GM12892 (cell line): ENCODE measurements around the gene LAMP1.
"Not testable (repeated sequence)": the region's sequence is repeated elsewhere in the genome, so short reads cannot be mapped to it uniquely, and the experiment has no call there.

Experiments
- DNase-seq: peaks from one replicate; pipeline ENCODE4 v3.0.0; 2011; ENCODE audit not compliant: insufficient read length
- FAIRE-seq: peaks from 2 replicates; lab custom pipeline; 2011; peaks lifted over from hg19 to GRCh38; lab: Jason Lieb, UNC
- POLR2A ChIP-seq: IDR thresholded peaks from 2 replicates; pipeline ENCODE4 v1.6.1; 2011; ENCODE audit warnings: low read depth, low read length, control low read depth
- POLR2AphosphoS5 ChIP-seq: IDR thresholded peaks from 2 replicates; pipeline ENCODE4 v1.6.1; 2011; ENCODE audit warnings: low read depth, low read length, control low read depth
- TAF1 ChIP-seq: IDR thresholded peaks from 2 replicates; pipeline ENCODE4 v1.6.1; 2011; ENCODE audit warnings: low read depth, mild to moderate bottlenecking, control low read depth, low read length, borderline replicate concordance

The LAMP1 gene

DNA sequence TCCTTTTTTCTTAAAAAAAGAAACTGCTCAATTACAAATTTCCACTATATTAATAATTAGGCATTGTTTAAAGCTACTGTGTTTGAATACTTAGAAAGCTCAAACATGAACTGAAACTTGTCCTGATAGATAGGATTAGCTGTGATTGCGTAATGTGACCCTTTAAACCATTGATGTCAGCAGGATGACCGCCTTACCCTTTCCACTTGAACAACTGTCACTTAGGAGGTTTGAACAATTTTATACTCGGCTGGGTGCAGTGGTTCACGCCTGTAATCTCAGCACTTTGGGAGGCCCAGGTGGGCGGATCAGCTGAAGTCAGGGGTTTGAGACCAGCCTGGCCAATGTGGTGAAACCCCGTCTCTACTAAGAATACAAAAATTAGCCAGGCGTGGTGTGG lies 2.9 kb downstream of the LAMP1 start:
- no peak for DNase-seq
- no peak for TF ChIP-seq POLR2A
- TF ChIP-seq TAF1, result no peak
- no peak for FAIRE-seq

DNA sequence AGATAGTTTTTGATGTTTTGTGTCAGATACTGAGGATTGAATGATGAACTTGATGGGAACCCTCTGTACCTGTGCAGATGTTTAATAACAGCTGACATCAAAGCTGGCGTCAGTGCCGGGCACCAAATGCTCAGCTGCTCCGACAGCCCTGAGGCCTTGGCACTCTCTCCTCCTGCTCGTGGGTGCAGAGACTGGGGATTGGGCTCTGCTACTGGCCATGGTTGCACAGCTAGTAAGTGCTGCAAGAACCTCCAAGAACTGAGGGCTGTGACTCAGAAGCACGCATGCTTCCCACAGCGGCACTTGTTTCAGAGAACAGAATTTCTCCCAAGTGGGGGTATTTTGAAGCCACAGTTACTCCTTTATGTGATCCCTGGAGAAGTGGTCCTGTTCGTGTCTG lies 5.9 kb downstream of the LAMP1 start:
- no peak for TF ChIP-seq POLR2A
- TF ChIP-seq POLR2AphosphoS5, result no peak
- TF ChIP-seq TAF1, result no peak
- FAIRE-seq, result no peak
- no peak for DNase-seq

DNA sequence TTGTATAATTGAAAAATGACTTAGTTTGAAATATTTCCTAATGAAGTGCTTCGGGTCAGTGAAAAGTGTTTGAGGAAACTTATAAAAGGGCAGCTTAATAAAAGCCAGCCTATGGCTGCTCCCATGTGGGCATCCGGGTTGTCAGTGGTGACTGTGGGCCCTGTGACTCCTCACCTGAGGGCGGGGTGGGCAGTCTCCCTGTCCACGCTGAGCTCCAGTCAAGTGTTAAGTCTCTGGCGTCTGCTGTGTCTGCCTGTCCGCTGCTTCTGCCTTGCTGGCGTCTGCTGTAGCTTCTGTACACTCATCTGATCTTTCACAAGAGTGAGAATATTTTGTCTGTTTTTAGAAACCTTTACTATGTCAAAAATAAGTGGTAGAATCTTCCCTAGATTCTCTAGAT lies 7.1 kb downstream of the LAMP1 start:
- FAIRE-seq (no peak), DNase-seq (no peak)
- TF ChIP-seq POLR2A, result no peak
- TF ChIP-seq TAF1, result no peak
- no peak for TF ChIP-seq POLR2AphosphoS5

DNA sequence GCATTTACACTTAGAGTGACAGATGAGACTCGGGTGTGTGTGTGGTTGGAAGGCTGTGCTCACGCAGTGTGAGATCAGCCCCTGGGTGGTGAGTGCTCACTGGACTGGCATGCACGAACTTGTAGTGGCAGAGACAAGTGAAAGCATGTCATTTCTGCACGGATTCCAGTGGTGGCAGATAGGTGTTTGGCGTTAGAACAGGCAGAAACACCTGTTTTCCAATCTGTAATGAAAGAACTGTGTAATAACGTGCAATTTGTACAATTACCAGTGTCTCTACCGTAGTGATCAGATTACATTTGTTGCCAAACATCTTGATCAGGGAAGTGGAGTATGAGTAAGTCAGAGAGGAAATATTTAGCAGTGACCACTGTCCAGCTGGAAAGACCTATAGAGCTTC lies 8.2 kb downstream of the LAMP1 start:
- FAIRE-seq, result no peak
- TF ChIP-seq POLR2AphosphoS5 (no peak), TAF1 (no peak), POLR2A (no peak)

DNA sequence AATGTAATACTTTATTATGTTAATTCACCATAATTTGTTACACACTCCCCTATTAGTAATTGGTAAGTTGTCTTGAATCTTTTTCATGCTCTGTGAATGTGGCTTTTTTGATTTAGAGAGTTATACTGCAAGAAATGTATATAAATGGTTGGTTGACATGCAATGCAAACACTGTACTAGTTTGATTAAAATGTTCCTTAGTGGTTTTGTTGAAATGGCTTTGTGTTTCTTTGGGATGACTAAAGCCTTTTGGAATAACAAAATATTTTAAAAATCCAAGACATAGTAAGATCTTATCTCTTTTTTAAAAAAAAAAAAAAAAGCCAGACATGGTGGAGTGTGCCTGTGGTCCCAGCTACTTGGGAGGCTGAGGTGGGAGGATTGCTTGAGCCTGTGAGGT lies 10.5 kb downstream of the LAMP1 start:
- DNase-seq (no peak), FAIRE-seq (no peak)
- no peak for TF ChIP-seq TAF1
- TF ChIP-seq POLR2AphosphoS5, result no peak
- no peak for TF ChIP-seq POLR2A

More for the DNA sequence above, 8.2 kb downstream of the LAMP1 start:
- no peak for DNase-seq

DNA sequence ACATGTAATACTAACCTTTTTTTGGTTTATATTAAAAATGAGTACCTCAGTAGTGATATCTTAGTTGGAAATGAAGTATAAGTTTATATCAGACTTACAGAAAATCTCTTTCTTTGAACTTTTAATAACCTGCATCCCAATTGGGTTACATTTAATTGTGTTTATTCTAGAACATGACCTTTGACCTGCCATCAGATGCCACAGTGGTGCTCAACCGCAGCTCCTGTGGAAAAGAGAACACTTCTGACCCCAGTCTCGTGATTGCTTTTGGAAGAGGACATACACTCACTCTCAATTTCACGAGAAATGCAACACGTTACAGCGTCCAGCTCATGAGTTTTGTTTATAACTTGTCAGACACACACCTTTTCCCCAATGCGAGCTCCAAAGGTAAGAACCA lies 12.4 kb downstream of the LAMP1 start:
- no peak for FAIRE-seq
- TF ChIP-seq TAF1 (no peak), POLR2A (no peak), POLR2AphosphoS5 (no peak)
- DNase-seq, result no peak

DNA sequence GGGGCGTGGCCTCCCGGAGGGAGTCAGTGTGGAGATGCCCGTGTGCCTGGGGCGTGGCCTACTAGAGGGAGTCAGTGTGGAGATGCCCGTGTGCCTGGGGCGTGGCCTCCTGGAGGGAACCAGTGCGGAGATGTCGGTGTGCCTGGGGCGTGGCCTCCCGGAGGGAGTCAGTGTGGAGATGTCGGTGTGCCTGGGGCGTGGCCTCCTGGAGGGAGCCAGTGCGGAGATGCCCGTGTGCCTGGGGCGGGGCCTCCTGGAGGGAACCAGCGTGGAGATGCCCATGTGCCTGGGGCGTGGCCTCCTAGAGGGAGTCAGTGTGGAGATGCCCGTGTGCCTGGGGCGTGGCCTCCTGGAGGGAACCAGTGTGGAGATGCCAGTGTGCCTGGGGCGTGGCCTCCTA lies 17.1 kb downstream of the LAMP1 start:
- DNase-seq, FAIRE-seq: not testable (repeated sequence)

DNA sequence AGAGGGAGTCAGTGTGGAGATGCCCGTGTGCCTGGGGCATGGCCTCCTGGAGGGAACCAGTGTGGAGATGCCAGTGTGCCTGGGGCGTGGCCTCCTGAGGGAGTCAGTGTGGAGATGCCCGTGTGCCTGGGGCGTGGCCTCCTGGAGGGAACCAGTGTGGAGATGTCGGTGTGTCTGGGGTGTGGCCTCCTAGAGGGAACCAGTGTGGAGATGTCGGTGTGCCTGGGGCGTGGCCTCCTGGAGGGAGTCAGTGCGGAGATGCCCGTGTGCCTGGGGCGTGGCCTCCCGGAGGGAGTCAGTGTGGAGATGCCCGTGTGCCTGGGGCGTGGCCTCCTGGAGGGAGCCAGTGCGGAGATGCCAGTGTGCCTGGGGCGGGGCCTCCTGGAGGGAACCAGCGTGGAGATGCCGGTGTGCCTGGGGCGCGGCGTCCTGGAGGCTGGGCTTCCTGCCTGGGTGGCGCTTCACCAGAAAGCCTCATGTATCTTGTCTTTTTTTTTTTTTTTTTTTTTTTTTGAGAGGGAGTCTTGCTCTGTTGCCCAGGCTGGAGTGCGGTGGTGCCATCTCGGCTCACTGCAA lies 17.9 kb downstream of the LAMP1 start:
- not testable (repeated sequence) for DNase-seq, FAIRE-seq

DNA sequence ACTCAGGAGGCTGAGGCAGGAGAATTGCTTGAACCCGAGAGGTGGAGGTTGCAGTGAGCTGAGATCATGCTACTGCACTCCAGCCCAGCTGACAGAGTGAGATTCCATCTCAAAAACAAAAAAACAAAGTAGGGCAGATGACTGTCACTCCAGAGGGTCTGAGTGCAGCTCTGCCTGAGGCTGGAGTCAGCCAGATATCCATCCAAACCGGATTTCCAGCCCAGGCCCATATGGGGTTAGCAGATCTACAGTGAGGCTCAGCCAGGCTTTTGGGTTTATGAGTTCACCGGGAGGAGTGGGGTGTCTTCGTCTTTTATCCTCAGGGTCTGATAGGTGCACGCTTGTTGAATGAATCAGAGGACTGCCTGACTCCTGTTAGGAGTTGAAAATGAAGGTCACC lies 19.0 kb downstream of the LAMP1 start:
- DNase-seq, result no peak
- TF ChIP-seq TAF1 (no peak), POLR2AphosphoS5 (no peak), POLR2A (no peak)

DNA sequence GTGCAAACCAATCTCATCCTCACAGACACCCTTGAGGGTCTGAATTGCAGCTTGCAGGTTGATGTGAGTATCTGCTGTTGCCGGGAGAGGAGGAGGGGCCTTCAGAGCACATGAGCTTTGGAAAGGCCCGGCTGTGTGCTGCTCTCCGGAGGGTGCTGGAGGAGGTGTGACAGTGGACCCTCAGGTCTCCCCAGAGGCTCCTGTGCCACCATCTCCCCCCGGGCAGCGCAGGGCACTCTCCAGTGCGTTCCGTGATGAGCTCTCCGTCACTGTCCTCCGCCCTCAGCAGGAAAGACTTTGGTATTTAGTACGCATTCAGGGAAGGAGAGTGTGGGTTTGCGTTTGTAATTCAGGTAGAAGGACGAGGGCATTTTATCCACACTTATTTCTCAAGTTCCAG lies 20.0 kb downstream of the LAMP1 start:
- DNase-seq (no peak), FAIRE-seq (no peak)

More for the DNA sequence above, 19.0 kb downstream of the LAMP1 start:
- no peak for FAIRE-seq

DNA sequence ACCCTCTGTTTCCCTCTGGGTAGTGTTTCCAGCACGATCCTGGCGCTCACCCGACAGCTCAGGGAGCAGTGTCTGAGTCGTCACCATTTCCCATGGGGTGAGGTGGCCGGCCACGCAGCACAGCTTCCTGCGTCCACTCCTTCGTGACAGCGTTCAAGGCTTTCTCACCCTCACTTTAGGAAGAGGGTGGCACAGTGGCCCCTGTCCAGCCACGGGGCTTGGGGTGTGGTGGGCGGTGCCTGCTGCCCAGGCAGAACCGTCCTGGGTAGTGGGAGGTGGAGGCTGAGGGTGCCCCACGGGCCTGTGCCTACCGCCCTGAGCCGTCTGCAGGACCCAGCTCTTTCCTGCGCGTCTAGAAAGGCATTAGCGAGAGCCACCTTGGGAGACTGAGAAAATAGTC lies 21.9 kb downstream of the LAMP1 start:
- TF ChIP-seq TAF1 (no peak), POLR2A (no peak), POLR2AphosphoS5 (no peak)
- FAIRE-seq (no peak), DNase-seq (no peak)

More for the DNA sequence above, 20.0 kb downstream of the LAMP1 start:
- TF ChIP-seq POLR2AphosphoS5 (no peak), TAF1 (no peak), POLR2A (no peak)

DNA sequence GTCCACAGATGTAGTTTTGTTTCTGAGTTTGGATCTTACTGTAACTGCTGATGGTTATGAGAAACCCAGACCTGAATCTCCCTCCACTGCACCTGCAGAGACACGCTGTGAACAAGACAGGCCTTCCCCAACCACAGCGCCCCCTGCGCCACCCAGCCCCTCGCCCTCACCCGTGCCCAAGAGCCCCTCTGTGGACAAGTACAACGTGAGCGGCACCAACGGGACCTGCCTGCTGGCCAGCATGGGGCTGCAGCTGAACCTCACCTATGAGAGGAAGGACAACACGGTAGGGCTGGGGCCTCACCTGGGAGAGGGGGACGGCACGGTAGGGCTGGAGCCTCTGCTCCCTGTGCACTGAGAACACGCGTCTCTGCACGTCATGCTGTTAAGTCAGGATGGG lies 22.3 kb downstream of the LAMP1 start:
- TF ChIP-seq POLR2A (no peak), POLR2AphosphoS5 (0 out of 2 replicates have a peak, but pooled peaks have one; percentile 16), TAF1 (no peak)
- FAIRE-seq (no peak), DNase-seq (no peak)
